ENCODE results near the gene HMX1. TPM values are rescaled to one million over a fixed set of nuclear protein-coding genes. Genes with fewer than 3 reads are reported as not detected.

The HMX1 gene
- total RNA-seq, 1 donor from 2014 or later: not detected

- H3K27ac ChIP-seq (replicated peaks): no peak overlapping the region
- DNase-seq: peak; percentile 5
- H3K4me1 ChIP-seq: peaks cover 6% of the 10 kb centered on the region
- H3K4me3 ChIP-seq: no peak overlapping the region
- no peak for TF ChIP-seq CTCF (IDR thresholded peaks at IDR 0.05; ENCODE audit: borderline replicate concordance)
- intact Hi-C loops (cut with micrococcal nuclease): no loop called here
- peaks cover 4% of the 10 kb centered on the region for H3K36me3 ChIP-seq
- peaks cover 14% of the 10 kb centered on the region for H3K9me3 ChIP-seq (replicated peaks)
- peaks cover 99% of the 10 kb centered on the region for H3K27me3 ChIP-seq (ENCODE audit: low read depth)
These were observed 19.4 kb downstream of the HMX1 start for GRCh38 chr4:8852118-8852704.

GRCh38 chr4:8851321-8852117 is 20.1 kb downstream of the HMX1 start:
- no peak overlapping the region for H3K4me3 ChIP-seq
- TF ChIP-seq CTCF (IDR thresholded peaks at IDR 0.05; ENCODE audit: borderline replicate concordance): no peak
- H3K9me3 ChIP-seq (replicated peaks): peaks cover 14% of the 10 kb centered on the region
- no peak overlapping the region for H3K27ac ChIP-seq (replicated peaks)
- intact Hi-C loops (cut with micrococcal nuclease): no loop called here
- H3K36me3 ChIP-seq: peaks cover 4% of the 10 kb centered on the region
- no peaks in the 10 kb centered on the region for H3K4me1 ChIP-seq
- peak; percentile 8 for DNase-seq
- H3K27me3 ChIP-seq (ENCODE audit: low read depth): peaks cover 99% of the 10 kb centered on the region

- intact Hi-C loops (cut with micrococcal nuclease): no loop called here
- no peak for TF ChIP-seq CTCF (IDR thresholded peaks at IDR 0.05; ENCODE audit: borderline replicate concordance)
- peaks cover 99% of the 10 kb centered on the region for H3K27me3 ChIP-seq (ENCODE audit: low read depth)
These were observed 20.8 kb downstream of the HMX1 start for GRCh38 chr4:8850830-8851188.

GRCh38 chr4:8850074-8850829 is 21.4 kb downstream of the HMX1 start:
- intact Hi-C loops (cut with micrococcal nuclease): no loop called here
- Histone ChIP-seq H3K4me1 (no peaks in the 10 kb centered on the region), H3K27ac (replicated peaks) (no peak overlapping the region), H3K9me3 (replicated peaks) (peaks cover 14% of the 10 kb centered on the region), H3K36me3 (peaks cover 4% of the 10 kb centered on the region), H3K27me3 (ENCODE audit: low read depth) (peaks cover 99% of the 10 kb centered on the region), H3K4me3 (no peak overlapping the region)
- peak; percentile 7 for DNase-seq
- no peak for TF ChIP-seq CTCF (IDR thresholded peaks at IDR 0.05; ENCODE audit: borderline replicate concordance)

More at GRCh38 chr4:8850830-8851188, 20.8 kb downstream of the HMX1 start:
- Histone ChIP-seq H3K4me1 (no peaks in the 10 kb centered on the region), H3K36me3 (peaks cover 4% of the 10 kb centered on the region), H3K4me3 (no peak overlapping the region), H3K9me3 (replicated peaks) (peaks cover 14% of the 10 kb centered on the region), H3K27ac (replicated peaks) (no peak overlapping the region)
- DNase-seq: no peak

GRCh38 chr4:8849266-8850073 is 22.2 kb downstream of the HMX1 start:
- intact Hi-C loops (cut with micrococcal nuclease): no loop called here

More at GRCh38 chr4:8849266-8850073, 22.2 kb downstream of the HMX1 start:
- no peaks in the 10 kb centered on the region for H3K4me1 ChIP-seq
- H3K4me3 ChIP-seq: no peak overlapping the region
- no peak for TF ChIP-seq CTCF (IDR thresholded peaks at IDR 0.05; ENCODE audit: borderline replicate concordance)
- peaks cover 4% of the 10 kb centered on the region for H3K36me3 ChIP-seq
- peaks cover 99% of the 10 kb centered on the region for H3K27me3 ChIP-seq (ENCODE audit: low read depth)
- H3K9me3 ChIP-seq (replicated peaks): peaks cover 14% of the 10 kb centered on the region
- DNase-seq: no peak
- H3K27ac ChIP-seq (replicated peaks): no peak overlapping the region
